HG03095 (cell line): ENCODE data around the gene ZG16B.

Experiments
- ATAC-seq: cut with Tn5 transposase; IDR thresholded peaks from one replicate; pipeline ENCODE4 v1.9.1; 2021; ENCODE audit warnings: moderate library complexity; ENCODE audit not compliant: unreplicated experiment

ZG16B gene

GRCh38 chr16:2865651-2866050 is 35.5 kb downstream of the ZG16B start:
- no peak for ATAC-seq

GRCh38 chr16:2866431-2866830 is 36.3 kb downstream of the ZG16B start:
- ATAC-seq: no peak

DNA sequence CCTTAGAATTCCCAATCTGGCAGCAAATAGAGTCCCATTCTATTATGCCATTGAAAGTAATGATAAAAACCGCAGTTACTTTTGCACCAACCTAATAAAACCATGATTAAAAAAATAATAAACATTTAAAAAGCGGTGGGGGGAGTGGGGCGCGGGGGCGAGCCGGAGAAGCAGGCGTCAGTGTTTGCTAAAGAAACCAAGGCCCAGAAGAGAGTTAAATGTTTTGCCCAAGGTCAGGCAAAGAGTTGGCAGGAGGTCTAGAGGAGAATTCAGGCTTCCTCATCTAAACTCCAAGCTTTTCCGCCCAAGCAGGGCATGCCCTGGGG is 37.5 kb downstream of the ZG16B start:
- ATAC-seq: no peak

- ATAC-seq: peak; percentile 81
Observed at GRCh38 chr16:2867987-2868789, 38.1 kb downstream of the ZG16B start.

DNA sequence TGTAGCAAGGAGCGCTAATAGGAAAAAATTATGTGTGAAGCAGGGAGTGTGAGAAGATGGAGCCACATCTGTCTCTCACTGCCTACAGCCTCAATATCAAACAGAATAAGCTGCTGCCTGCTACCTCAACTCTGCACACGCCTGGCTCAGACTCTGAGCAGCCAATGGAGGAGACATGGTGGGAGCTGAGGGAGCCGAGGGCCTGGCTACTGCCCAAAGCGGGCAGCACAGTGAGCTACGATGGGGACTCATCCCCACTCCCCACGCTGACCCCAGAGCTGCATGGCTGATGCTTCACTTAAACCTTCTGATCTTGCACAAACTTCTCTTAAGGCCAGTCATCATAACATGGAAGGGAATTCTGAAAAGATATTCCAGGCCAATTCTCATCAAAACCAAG is 41.8 kb downstream of the ZG16B start:
- ATAC-seq: no peak

GRCh38 chr16:2874032-2874911 is 44.2 kb downstream of the ZG16B start:
- no peak for ATAC-seq

GRCh38 chr16:2874912-2875362 is 44.8 kb downstream of the ZG16B start:
- ATAC-seq: no peak

GRCh38 chr16:2879854-2880508 is 49.9 kb downstream of the ZG16B start:
- ATAC-seq: no peak
